ENCODE data around the gene SLC9A3.

Gene SLC9A3

GRCh38 chr5:446883-447263, 77.4 kb downstream of the SLC9A3 start:
- Histone ChIP-seq H3K27ac (ENCODE audit: low read depth, low read length) (no peak overlapping the region), H3K4me3 (ENCODE audit: low read length) (no peak overlapping the region), H3K27me3 (ENCODE audit: insufficient read depth, low read length, poor library complexity) (no peaks in the 10 kb centered on the region), H3K56ac (ENCODE audit: low read length) (no peak overlapping the region), H3K9ac (ENCODE audit: low read length) (no peak overlapping the region), H4K8ac (ENCODE audit: low read depth, low read length) (no peak overlapping the region), H3K18ac (ENCODE audit: low read length) (no peak overlapping the region), H3K23ac (ENCODE audit: low read length) (no peak overlapping the region), H3K4me2 (ENCODE audit: low read length) (no peak overlapping the region), H2BK15ac (replicated peaks; ENCODE audit: low read depth) (no peak overlapping the region), H3K79me1 (ENCODE audit: low read length) (peaks cover 7% of the 10 kb centered on the region), H3K4ac (ENCODE audit: low read depth, low read length) (no peak overlapping the region), H3K36me3 (ENCODE audit: control insufficient read depth, insufficient read depth, low read length) (peaks cover 3% of the 10 kb centered on the region), H2BK5ac (ENCODE audit: low read length) (no peak overlapping the region), H3K79me2 (ENCODE audit: control insufficient read depth, insufficient read depth, low read length) (peaks cover 5% of the 10 kb centered on the region), H2BK120ac (ENCODE audit: low read depth, low read length) (no peak overlapping the region), H4K5ac (ENCODE audit: low read length) (no peak overlapping the region), H3K4me1 (ENCODE audit: control insufficient read depth, low read depth, low read length) (peaks cover 2% of the 10 kb centered on the region), H2AK5ac (ENCODE audit: low read length) (no peak overlapping the region)
- WGBS (ENCODE audit: extremely low coverage, insufficient coverage, low lambda C conversion rate) = no CpG with 5 or more reads among the region's 7 CpGs
- peak; percentile 37 for DNase-seq

- Histone ChIP-seq H4K8ac (ENCODE audit: low read depth, low read length) (no peak overlapping the region), H3K79me1 (ENCODE audit: low read length) (peaks cover 7% of the 10 kb centered on the region), H3K4me2 (ENCODE audit: low read length) (no peak overlapping the region), H3K9ac (ENCODE audit: low read length) (no peak overlapping the region), H2BK120ac (ENCODE audit: low read depth, low read length) (no peak overlapping the region), H3K18ac (ENCODE audit: low read length) (no peak overlapping the region), H3K23ac (ENCODE audit: low read length) (no peak overlapping the region), H2AK5ac (ENCODE audit: low read length) (no peak overlapping the region), H3K4ac (ENCODE audit: low read depth, low read length) (no peak overlapping the region), H3K56ac (ENCODE audit: low read length) (no peak overlapping the region), H3K36me3 (ENCODE audit: control insufficient read depth, insufficient read depth, low read length) (peaks cover 3% of the 10 kb centered on the region), H3K27me3 (ENCODE audit: insufficient read depth, low read length, poor library complexity) (no peaks in the 10 kb centered on the region), H3K27ac (ENCODE audit: low read depth, low read length) (no peak overlapping the region), H4K5ac (ENCODE audit: low read length) (no peak overlapping the region), H2BK15ac (replicated peaks; ENCODE audit: low read depth) (no peak overlapping the region), H3K4me1 (ENCODE audit: control insufficient read depth, low read depth, low read length) (peaks cover 2% of the 10 kb centered on the region), H3K79me2 (ENCODE audit: control insufficient read depth, insufficient read depth, low read length) (peaks cover 5% of the 10 kb centered on the region), H2BK5ac (ENCODE audit: low read length) (no peak overlapping the region), H3K4me3 (ENCODE audit: low read length) (no peak overlapping the region)
- no peak for DNase-seq
- WGBS (ENCODE audit: extremely low coverage, insufficient coverage, low lambda C conversion rate) = no CpG with 5 or more reads among the region's 19 CpGs
Observed at GRCh38 chr5:446066-446882, 78.0 kb downstream of the SLC9A3 start.

DNA sequence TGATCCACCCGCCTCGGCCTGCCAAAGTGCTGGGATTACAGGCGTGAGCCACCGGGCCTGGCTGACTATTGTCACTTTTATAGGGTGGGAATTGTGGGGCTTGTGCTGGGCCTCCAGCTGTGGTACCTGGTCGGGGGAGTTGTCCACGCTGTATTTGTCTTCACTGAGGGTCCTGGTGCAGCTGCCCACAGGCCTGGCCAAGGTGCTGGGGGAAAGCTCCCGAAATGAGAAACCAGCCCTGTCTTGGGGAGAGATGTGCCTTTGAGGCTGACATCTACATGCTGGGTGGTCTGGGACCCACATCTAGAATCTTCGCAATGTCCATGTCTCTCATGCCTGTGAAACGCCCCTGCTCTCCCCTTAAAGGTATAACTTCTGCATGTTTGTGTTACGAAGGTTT, 78.7 kb downstream of the SLC9A3 start:
- Histone ChIP-seq H3K36me3 (ENCODE audit: control insufficient read depth, insufficient read depth, low read length) (peaks cover 3% of the 10 kb centered on the region), H3K9ac (ENCODE audit: low read length) (no peak overlapping the region), H3K4me1 (ENCODE audit: control insufficient read depth, low read depth, low read length) (peaks cover 2% of the 10 kb centered on the region), H3K18ac (ENCODE audit: low read length) (no peak overlapping the region), H3K4me3 (ENCODE audit: low read length) (no peak overlapping the region), H2BK120ac (ENCODE audit: low read depth, low read length) (no peak overlapping the region), H3K4ac (ENCODE audit: low read depth, low read length) (no peak overlapping the region), H3K56ac (ENCODE audit: low read length) (no peak overlapping the region), H2BK15ac (replicated peaks; ENCODE audit: low read depth) (no peak overlapping the region), H4K8ac (ENCODE audit: low read depth, low read length) (no peak overlapping the region), H3K27ac (ENCODE audit: low read depth, low read length) (no peak overlapping the region), H4K5ac (ENCODE audit: low read length) (no peak overlapping the region), H3K79me1 (ENCODE audit: low read length) (peaks cover 7% of the 10 kb centered on the region), H2BK5ac (ENCODE audit: low read length) (no peak overlapping the region), H3K27me3 (ENCODE audit: insufficient read depth, low read length, poor library complexity) (no peaks in the 10 kb centered on the region), H3K79me2 (ENCODE audit: control insufficient read depth, insufficient read depth, low read length) (peaks cover 5% of the 10 kb centered on the region), H3K4me2 (ENCODE audit: low read length) (no peak overlapping the region), H3K23ac (ENCODE audit: low read length) (no peak overlapping the region), H2AK5ac (ENCODE audit: low read length) (no peak overlapping the region)
- WGBS (ENCODE audit: extremely low coverage, insufficient coverage, low lambda C conversion rate) = no CpG with 5 or more reads among the region's 10 CpGs
- no peak for DNase-seq

- peaks cover 3% of the 10 kb centered on the region for H3K36me3 ChIP-seq (ENCODE audit: control insufficient read depth, insufficient read depth, low read length)
- no peak for DNase-seq
- H3K4me3 ChIP-seq (ENCODE audit: low read length) = no peak overlapping the region
- no peak overlapping the region for H4K5ac ChIP-seq (ENCODE audit: low read length)
- H2BK120ac ChIP-seq (ENCODE audit: low read depth, low read length) = no peak overlapping the region
- no peak overlapping the region for H4K8ac ChIP-seq (ENCODE audit: low read depth, low read length)
- no peak overlapping the region for H2BK5ac ChIP-seq (ENCODE audit: low read length)
- no peak overlapping the region for H3K23ac ChIP-seq (ENCODE audit: low read length)
- no peak overlapping the region for H3K27ac ChIP-seq (ENCODE audit: low read depth, low read length)
- peaks cover 5% of the 10 kb centered on the region for H3K79me2 ChIP-seq (ENCODE audit: control insufficient read depth, insufficient read depth, low read length)
- H3K27me3 ChIP-seq (ENCODE audit: insufficient read depth, low read length, poor library complexity) = no peaks in the 10 kb centered on the region
- no peak overlapping the region for H3K56ac ChIP-seq (ENCODE audit: low read length)
- no peak overlapping the region for H3K9ac ChIP-seq (ENCODE audit: low read length)
- H3K18ac ChIP-seq (ENCODE audit: low read length) = no peak overlapping the region
- no peak overlapping the region for H3K4me2 ChIP-seq (ENCODE audit: low read length)
- no peak overlapping the region for H2BK15ac ChIP-seq (replicated peaks; ENCODE audit: low read depth)
- H3K4me1 ChIP-seq (ENCODE audit: control insufficient read depth, low read depth, low read length) = peaks cover 2% of the 10 kb centered on the region
- no peak overlapping the region for H2AK5ac ChIP-seq (ENCODE audit: low read length)
- no peak overlapping the region for H3K4ac ChIP-seq (ENCODE audit: low read depth, low read length)
- no CpG with 5 or more reads among the region's 8 CpGs for WGBS (ENCODE audit: extremely low coverage, insufficient coverage, low lambda C conversion rate)
- peaks cover 7% of the 10 kb centered on the region for H3K79me1 ChIP-seq (ENCODE audit: low read length)
Observed at GRCh38 chr5:444226-444625, 80.0 kb downstream of the SLC9A3 start.

DNA sequence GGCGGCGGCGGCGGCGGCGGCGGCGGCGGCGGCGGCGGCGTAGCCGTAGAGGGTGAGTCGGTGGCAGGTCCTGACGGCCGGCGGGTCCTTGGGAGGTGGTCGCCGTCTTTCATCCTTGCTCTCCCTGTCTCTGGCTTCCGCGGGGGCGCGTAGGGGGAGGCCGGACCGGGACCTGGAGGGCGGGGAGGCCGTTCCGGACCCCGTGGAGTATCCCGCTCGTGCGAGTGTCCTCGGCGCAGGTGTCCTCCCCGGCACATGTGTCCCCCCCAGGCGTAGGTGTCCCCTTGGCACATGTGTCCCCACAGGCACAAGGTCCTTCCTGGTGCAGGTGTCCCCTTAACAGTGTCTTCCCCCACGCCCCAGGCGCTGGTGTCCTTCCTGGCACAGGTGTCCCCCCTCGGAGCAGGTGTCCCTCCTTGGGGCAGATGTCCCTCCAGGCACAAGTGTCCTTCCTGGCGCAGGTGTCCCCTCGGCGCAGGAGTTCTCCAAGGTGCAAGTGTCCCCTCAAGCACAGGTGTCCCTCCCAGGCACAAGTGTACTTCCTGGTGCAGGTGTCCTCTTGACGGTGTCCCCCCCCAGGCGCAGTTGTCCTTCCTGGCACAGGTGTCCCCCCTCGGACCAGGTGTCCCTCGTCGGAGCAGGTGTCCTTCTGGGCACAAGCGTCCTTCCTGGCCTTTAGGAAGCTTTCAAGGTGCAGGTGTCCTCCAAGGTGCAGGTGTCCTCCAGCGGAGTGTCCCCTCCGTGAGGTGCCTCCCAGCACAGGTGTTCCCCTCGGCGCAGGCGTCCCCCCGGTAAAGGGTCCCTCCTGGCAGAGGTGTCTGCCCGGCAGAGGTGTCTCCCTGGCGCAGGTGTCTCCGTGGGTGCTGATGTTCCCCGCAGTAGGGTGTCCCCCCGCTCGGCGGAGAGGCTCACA, 80.8 kb downstream of the SLC9A3 start:
- H4K5ac ChIP-seq (ENCODE audit: low read length) = no peak overlapping the region
- no peak overlapping the region for H2BK5ac ChIP-seq (ENCODE audit: low read length)
- no peaks in the 10 kb centered on the region for H3K27me3 ChIP-seq (ENCODE audit: insufficient read depth, low read length, poor library complexity)
- H4K8ac ChIP-seq (ENCODE audit: low read depth, low read length) = no peak overlapping the region
- H3K9ac ChIP-seq (ENCODE audit: low read length) = peak overlapping the region; percentile 88
- H2AK5ac ChIP-seq (ENCODE audit: low read length) = no peak overlapping the region
- DNase-seq = no peak
- no peak overlapping the region for H3K27ac ChIP-seq (ENCODE audit: low read depth, low read length)
- no peak overlapping the region for H3K4ac ChIP-seq (ENCODE audit: low read depth, low read length)
- no peak overlapping the region for H3K18ac ChIP-seq (ENCODE audit: low read length)
- peak overlapping the region; percentile 87 for H3K4me3 ChIP-seq (ENCODE audit: low read length)
- H2BK15ac ChIP-seq (replicated peaks; ENCODE audit: low read depth) = no peak overlapping the region
- no CpG with 5 or more reads among the region's 62 CpGs for WGBS (ENCODE audit: extremely low coverage, insufficient coverage, low lambda C conversion rate)
- no peak overlapping the region for H2BK120ac ChIP-seq (ENCODE audit: low read depth, low read length)
- H3K79me2 ChIP-seq (ENCODE audit: control insufficient read depth, insufficient read depth, low read length) = peaks cover 5% of the 10 kb centered on the region
- peaks cover 7% of the 10 kb centered on the region for H3K79me1 ChIP-seq (ENCODE audit: low read length)
- H3K4me1 ChIP-seq (ENCODE audit: control insufficient read depth, low read depth, low read length) = peaks cover 2% of the 10 kb centered on the region
- peak overlapping the region; percentile 88 for H3K4me2 ChIP-seq (ENCODE audit: low read length)
- H3K56ac ChIP-seq (ENCODE audit: low read length) = peak overlapping the region; percentile 91
- peaks cover under 1% of the 10 kb centered on the region for H3K36me3 ChIP-seq (ENCODE audit: control insufficient read depth, insufficient read depth, low read length)
- no peak overlapping the region for H3K23ac ChIP-seq (ENCODE audit: low read length)
